ENCODE measurements around the gene POP4. TPM values are rescaled to one million over a fixed set of nuclear protein-coding genes. Genes with fewer than 3 reads are reported as not detected.
A peak's percentile ranks its signal among the peaks of the same experiment; 100 is the strongest.

Gene POP4
- total and polyA plus RNA-seq, 2 of the 8 experiments (the other 6 are each of a cell fraction or from before 2014, with no cell fraction given) = 29.1 to 41.5 TPM

- no peak for TF ChIP-seq BRCA1 (IDR thresholded peaks at IDR 0.05; ENCODE audit: low read depth, low read length)
- no peak for TF ChIP-seq KDM1A (IDR thresholded peaks at IDR 0.05; ENCODE audit: borderline replicate concordance, low read length)
- no peak for TF ChIP-seq HDAC2 (IDR thresholded peaks at IDR 0.05; ENCODE audit: borderline replicate concordance in 1 of 2, low read depth in 2 of 2, low read length in 2 of 2)
- TF ChIP-seq RXRA (IDR thresholded peaks at IDR 0.05; ENCODE audit: insufficient read depth, low read depth, low read length) = no peak
- no peak for TF ChIP-seq BCL11A (IDR thresholded peaks at IDR 0.05; ENCODE audit: low read depth in 2 of 2, low read length in 2 of 2)
- no peak for TF ChIP-seq GABPA (IDR thresholded peaks at IDR 0.05; ENCODE audit: borderline replicate concordance, insufficient read depth, low read length)
- no peak for TF ChIP-seq CEBPB (IDR thresholded peaks at IDR 0.05; ENCODE audit: low read depth, low read length)
- no peak for TF ChIP-seq SIRT6 (IDR thresholded peaks at IDR 0.05; ENCODE audit: low read length)
- 0 out of 2 replicates have a peak, but pooled peaks have one; percentile 8 for TF ChIP-seq MAX (IDR thresholded peaks at IDR 0.05)
- TF ChIP-seq RBBP5 (IDR thresholded peaks at IDR 0.05; ENCODE audit: borderline replicate concordance, low read depth, low read length) = no peak
- no peak for TF ChIP-seq EZH2 (IDR thresholded peaks at IDR 0.05; ENCODE audit: low read depth, low read length, severe bottlenecking)
- no peak for TF ChIP-seq TCF12 (IDR thresholded peaks at IDR 0.05; ENCODE audit: low read depth, low read length)
- no peak for TF ChIP-seq CBX8 (IDR thresholded peaks at IDR 0.05; ENCODE audit: borderline replicate concordance, low read depth, low read length)
- TF ChIP-seq USF2 (IDR thresholded peaks at IDR 0.05; ENCODE audit: low read length) = no peak
- no peak for TF ChIP-seq BACH1 (IDR thresholded peaks at IDR 0.05; ENCODE audit: low read length)
- TF ChIP-seq SAP30 (IDR thresholded peaks at IDR 0.05; ENCODE audit: insufficient read depth, insufficient replicate concordance, low read length) = no peak
- TF ChIP-seq KDM5A (IDR thresholded peaks at IDR 0.05; ENCODE audit: low read length) = no peak
- TF ChIP-seq TBP (IDR thresholded peaks at IDR 0.05; ENCODE audit: low read depth, low read length) = no peak; the same call in 1 of the 2 replicates
- TF ChIP-seq NRF1 (IDR thresholded peaks at IDR 0.05; ENCODE audit: low read depth, low read length) = no peak
- TF ChIP-seq POU5F1 (IDR thresholded peaks at IDR 0.05; ENCODE audit: low read depth, low read length) = no peak
- TF ChIP-seq CBX5 (IDR thresholded peaks at IDR 0.05; ENCODE audit: low read depth, low read length) = no peak
- TF ChIP-seq HDAC6 (IDR thresholded peaks at IDR 0.05; ENCODE audit: low read depth, low read length) = no peak
- TF ChIP-seq CHD2 (IDR thresholded peaks at IDR 0.05; ENCODE audit: low read length) = no peak
- TF ChIP-seq RFX5 (IDR thresholded peaks at IDR 0.05; ENCODE audit: borderline replicate concordance, low read depth, low read length) = no peak
- no peak for TF ChIP-seq JUND (IDR thresholded peaks at IDR 0.05; ENCODE audit: low read length)
Observed at GRCh38 chr19:29665215-29665825, 59.2 kb downstream of the POP4 start, which contains the start of gene PLEKHF1 (continued).
